Smooth muscle cell of the coronary artery (primary cell): ENCODE results near the gene GGCT. TPM values are rescaled to one million over a fixed set of nuclear protein-coding genes. Genes with fewer than 3 reads are reported as not detected.

Source experiments
- total RNA-seq: library from RNA; depleted of rRNA; stranded (reverse); fragments of >200 nt; gene quantifications from 2 replicates; pipeline ENCODE4 v1.2.3, GENCODE V29; 2014; ENCODE audit warnings: low replicate concordance

The GGCT gene, protein sequence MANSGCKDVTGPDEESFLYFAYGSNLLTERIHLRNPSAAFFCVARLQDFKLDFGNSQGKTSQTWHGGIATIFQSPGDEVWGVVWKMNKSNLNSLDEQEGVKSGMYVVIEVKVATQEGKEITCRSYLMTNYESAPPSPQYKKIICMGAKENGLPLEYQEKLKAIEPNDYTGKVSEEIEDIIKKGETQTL
- total RNA-seq = 16.6 and 28.3 TPM in 2 replicates

DNA sequence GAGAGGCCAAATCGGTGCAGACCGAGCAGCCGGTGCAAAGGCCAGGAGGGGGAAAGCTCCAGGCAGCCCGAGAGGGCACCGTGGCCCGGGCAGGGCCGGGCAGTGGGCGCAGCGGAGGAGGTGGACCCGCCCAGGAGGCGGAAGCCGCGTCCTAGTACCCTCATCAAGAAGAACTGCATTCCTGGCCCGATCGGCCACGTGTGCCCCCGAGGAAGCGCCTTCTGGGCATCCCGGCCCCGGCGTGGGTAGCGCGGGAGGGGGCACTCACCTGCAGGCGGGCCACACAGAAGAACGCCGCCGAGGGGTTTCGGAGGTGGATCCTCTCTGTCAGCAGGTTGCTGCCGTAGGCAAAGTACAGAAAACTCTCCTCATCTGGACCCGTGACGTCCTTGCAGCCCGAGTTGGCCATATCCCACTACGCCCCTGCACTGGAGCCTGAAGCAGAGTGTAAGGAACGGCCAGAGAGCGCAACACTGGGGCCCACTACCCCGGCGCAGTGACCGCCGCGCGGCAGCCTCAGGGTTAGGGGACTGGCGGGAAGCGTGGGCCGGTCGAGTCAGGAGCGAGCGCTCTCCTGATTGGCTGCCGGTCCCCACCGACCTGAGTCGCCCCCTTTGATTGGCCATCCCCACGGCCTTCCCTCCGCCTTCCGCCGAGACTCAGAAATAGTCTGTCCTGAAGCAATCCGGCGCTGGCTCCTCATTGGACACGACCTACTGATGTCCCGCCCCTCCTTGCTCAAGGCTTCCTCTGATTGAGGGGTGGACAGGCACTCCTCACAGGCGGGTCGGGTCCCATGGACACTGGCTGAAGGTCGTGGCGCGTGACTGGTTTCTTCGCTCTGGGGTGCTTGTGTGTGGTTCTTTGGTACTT, at the start of gene GGCT:
Gene GGCT (minus strand): TSS at position 529 of the 873 bp plus-strand sequence. CDS start 120 bp downstream, at position 409.

DNA sequence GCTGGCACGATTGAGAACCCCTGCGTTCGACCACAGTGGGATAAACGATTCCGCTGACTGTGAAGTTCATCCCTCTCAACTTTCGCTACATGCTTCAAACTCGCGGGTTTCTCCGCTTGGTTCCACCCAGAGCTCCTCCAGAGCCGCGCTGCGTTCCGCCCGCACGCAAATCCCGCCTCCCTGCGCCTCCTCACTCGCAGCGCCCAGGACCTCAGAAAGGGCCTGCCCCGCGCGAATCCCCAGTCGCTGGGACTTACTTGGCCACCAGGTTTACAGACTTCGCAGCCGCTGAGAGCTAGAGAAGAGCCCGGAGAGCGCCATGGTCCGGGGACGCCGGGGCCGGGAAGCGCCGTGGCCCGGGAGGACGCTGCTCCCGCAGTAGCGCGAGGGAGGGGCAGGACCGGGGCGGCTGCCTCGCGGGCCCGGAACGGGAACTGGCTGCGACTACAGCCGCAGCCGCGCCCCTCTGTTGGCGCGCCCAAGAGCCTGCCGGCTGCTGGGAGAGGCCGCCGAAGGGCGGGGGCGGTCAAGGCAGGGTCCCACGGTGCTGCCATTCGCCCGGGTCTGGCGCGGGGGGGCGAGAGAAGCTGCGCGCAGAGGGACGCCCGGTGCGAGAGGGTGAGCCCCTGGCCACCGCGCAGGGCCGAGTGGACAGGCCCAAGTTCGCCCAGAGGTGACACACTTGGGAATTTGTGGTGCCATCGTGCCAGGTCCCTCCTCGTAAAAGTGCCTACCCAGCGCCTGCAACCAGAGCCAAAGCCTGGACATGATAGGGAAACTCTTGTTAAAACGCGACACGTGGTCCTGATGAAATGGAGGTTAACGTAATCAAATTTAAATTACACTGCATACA, 26.1 kb downstream of the GGCT start, which contains the start of gene NOD1:
Gene NOD1 (minus strand): TSS at position 436 of the 853 bp plus-strand sequence. CDS start 21,863 bp downstream, outside the sequence.

Other genes with a start within 250 kb of the GGCT start
- gene ZNRF2, start 220.2 kb downstream of the GGCT start, total RNA-seq = 2.8 and 3.2 TPM in 2 replicates
- gene NOD1, start 26.0 kb downstream of the GGCT start, total RNA-seq = 6.5 and 7.7 TPM in 2 replicates
- 167 and 297 TPM in 2 replicates for gene GARS1, start 90.0 kb upstream of the GGCT start, total RNA-seq
- gene CRHR2, start 177.6 kb upstream of the GGCT start, total RNA-seq = not detected in 2 replicates
- 87.2 and 104 TPM in 2 replicates for gene INMT, start 247.3 kb upstream of the GGCT start, total RNA-seq